B cell (primary cell): ENCODE results near the gene DAAM2. TPM values are rescaled to one million over a fixed set of nuclear protein-coding genes. Genes with fewer than 3 reads are reported as not detected.

Experiments
- ATAC-seq: fragments of 200-7000 bp; cut with Tn5 transposase; one replicate; pipeline ENCODE4 v1.10.0; 2021; ENCODE audit warnings: low read depth, mild to moderate bottlenecking, moderate number of reproducible peaks, moderate library complexity
- CTCF ChIA-PET: fragments of 350-600 bp; sonication (Branson Sonifier 250); formaldehyde crosslinking; loops from one replicate; lab custom pipeline; 2021; ENCODE audit warnings: antibody characterized with exemption, inconsistent platforms; lab: Charles Lee
- POLR2A ChIA-PET: fragments of 350-600 bp; sonication (Branson Sonifier 250); formaldehyde crosslinking; loops from one replicate; lab custom pipeline; 2021; ENCODE audit warnings: antibody characterized with exemption; lab: Charles Lee
- DNase-seq: peaks from one replicate; pipeline ENCODE4 v3.0.0; 2013
- H2AFZ ChIP-seq: 2 replicates; pipeline ENCODE4 v1.6.1; 2012; ENCODE audit warnings: mild to moderate bottlenecking, low read depth, low read length; ENCODE audit not compliant: insufficient read depth, poor library complexity, severe bottlenecking
- H3K27ac ChIP-seq, 2 donors: 1 replicate in 1 of 2; 2 replicates in 1 of 2; pipeline ENCODE4 v1.5.1; 2012 to 2013; ENCODE audit warnings: low read length in 2 of 2, mild to moderate bottlenecking in 2 of 2, moderate library complexity in 1 of 2
- H3K27me3 ChIP-seq, 4 experiments: fragments of 200-600 bp in 1 of 4; sonication (generic) in 1 of 4; replicated peaks in 1 of 4; 1 replicate in 2 of 4; 2 replicates in 2 of 4; pipeline versions ENCODE4 v1.6.1 to v1.7.0; 2013 to 2016; ENCODE audit warnings: low read length in 3 of 4, mild to moderate bottlenecking in 2 of 4, mixed read lengths in 1 of 4, moderate library complexity in 1 of 4; ENCODE audit not compliant: insufficient read depth in 4 of 4, control insufficient read depth in 3 of 4; ENCODE audit errors: control extremely low read depth in 1 of 4
- H3K36me3 ChIP-seq, 2 experiments: replicated peaks in 1 of 2; 1 replicate in 1 of 2; 2 replicates in 1 of 2; pipeline versions ENCODE4 v1.6.1 to v1.7.1; 2013; ENCODE audit warnings: low read length in 1 of 2; ENCODE audit not compliant: insufficient read depth in 2 of 2, control insufficient read depth in 1 of 2; ENCODE audit errors: control extremely low read depth in 1 of 2, extremely low read depth in 1 of 2
- H3K4me1 ChIP-seq, 2 donors: fragments of 200-600 bp in 1 of 2; sonication (generic) in 1 of 2; 1 replicate in 1 of 2; 2 replicates in 1 of 2; pipeline versions ENCODE4 v1.5.1 to v1.6.1; 2013 to 2017; ENCODE audit warnings: low read length in 2 of 2; ENCODE audit not compliant: control insufficient read depth in 2 of 2, insufficient read depth in 2 of 2
- H3K4me2 ChIP-seq: replicated peaks from 2 replicates; pipeline ENCODE3; 2012; ENCODE audit warnings: mild to moderate bottlenecking, low read depth, low read length; ENCODE audit not compliant: poor library complexity, severe bottlenecking
- H3K4me3 ChIP-seq, 5 experiments: fragments of 200-600 bp in 1 of 5; sonication (generic) in 1 of 5; 1 replicate in 3 of 5; 2 replicates in 2 of 5; pipeline versions ENCODE4 v1.5.1 to v1.7.0; 2011 to 2016; ENCODE audit warnings: low read length in 4 of 5, mild to moderate bottlenecking in 4 of 5, low read depth in 2 of 5, control low read depth in 1 of 5, moderate library complexity in 1 of 5; ENCODE audit not compliant: insufficient read depth in 1 of 5; ENCODE audit errors: control extremely low read depth in 1 of 5, extremely low read depth in 1 of 5
- H3K79me2 ChIP-seq: fragments of 200-600 bp; sonication (generic); one replicate; pipeline ENCODE4 v1.6.0; 2016; ENCODE audit warnings: low read length; ENCODE audit not compliant: control insufficient read depth, insufficient read depth
- H3K9ac ChIP-seq: fragments of 200-600 bp; sonication (generic); 2 replicates; pipeline ENCODE4 v1.6.1; 2017; ENCODE audit warnings: mild to moderate bottlenecking, low read length, moderate library complexity
- H3K9me3 ChIP-seq, 3 donors: one replicate each; pipeline versions ENCODE4 v1.6.1 to v1.7.1; 2013; ENCODE audit warnings: low read length in 2 of 3; ENCODE audit not compliant: control insufficient read depth in 2 of 3, insufficient read depth in 1 of 3; ENCODE audit errors: control extremely low read depth in 1 of 3
- H4K20me1 ChIP-seq: 2 replicates; pipeline ENCODE4 v1.6.0; 2012; ENCODE audit warnings: mild to moderate bottlenecking, low read length; ENCODE audit not compliant: insufficient read depth, control insufficient read depth, poor library complexity, severe bottlenecking
- H3K27ac Mint-ChIP-seq: one replicate; pipeline ENCODE4 v1.8.0; 2021; ENCODE audit warnings: mixed read lengths
- H3K27me3 Mint-ChIP-seq: one replicate; pipeline ENCODE4 v1.8.0; 2021; ENCODE audit warnings: mixed read lengths
- H3K4me1 Mint-ChIP-seq: one replicate; pipeline ENCODE4 v1.8.0; 2021; ENCODE audit warnings: mixed read lengths
- H3K4me3 Mint-ChIP-seq: one replicate; pipeline ENCODE4 v1.8.0; 2021; ENCODE audit warnings: mixed read lengths
- H3K9me3 Mint-ChIP-seq: one replicate; pipeline ENCODE4 v1.8.0; 2022; ENCODE audit warnings: mixed read lengths; ENCODE audit not compliant: insufficient read depth
- EZH2 ChIP-seq: IDR thresholded peaks from 2 replicates; pipeline ENCODE4 v1.6.1; 2012; ENCODE audit warnings: borderline replicate concordance, low read depth, mild to moderate bottlenecking, moderate library complexity, low read length; ENCODE audit not compliant: insufficient read depth, poor library complexity, severe bottlenecking
- WGBS: methylation state at CpG from one replicate; pipeline ENCODE4 v1.1.5; 2013; ENCODE audit warnings: missing lambda C conversion rate; ENCODE audit not compliant: insufficient coverage; 5-methylcytosine and 5-hydroxymethylcytosine counted together
- intact Hi-C: fragments of 100-400 bp; cut with micrococcal nuclease; formaldehyde crosslinking; loops from one replicate; pipeline ENCODE4 v1.10.0; 2022
- polyA plus RNA-seq: library from polyadenylated mRNA; depleted of rRNA; stranded (reverse); fragments of >200 nt; gene quantifications from 2 replicates; pipeline ENCODE4 v1.2.3, GENCODE V29; 2012
- total RNA-seq, 2 donors: library from RNA; stranded (reverse); fragments of 120-200 nt in 1 of 2; gene quantifications; 1 replicate in 1 of 2; 2 replicates in 1 of 2; pipeline versions ENCODE4 v1.2.3 to v1.2.4, GENCODE V29; 2013 to 2022
- TF ChIP-seq, protein P1 (sequence below): fragments of 200-600 bp; IDR thresholded peaks from one replicate; pipeline ENCODE4 v1.8.0; 2022; ENCODE audit warnings: antibody characterized with exemption, mild to moderate bottlenecking

Gene DAAM2
- total and polyA plus RNA-seq, 2 donors (not counting 1 experiment from before 2014, with no cell fraction given) = not detected

DNA sequence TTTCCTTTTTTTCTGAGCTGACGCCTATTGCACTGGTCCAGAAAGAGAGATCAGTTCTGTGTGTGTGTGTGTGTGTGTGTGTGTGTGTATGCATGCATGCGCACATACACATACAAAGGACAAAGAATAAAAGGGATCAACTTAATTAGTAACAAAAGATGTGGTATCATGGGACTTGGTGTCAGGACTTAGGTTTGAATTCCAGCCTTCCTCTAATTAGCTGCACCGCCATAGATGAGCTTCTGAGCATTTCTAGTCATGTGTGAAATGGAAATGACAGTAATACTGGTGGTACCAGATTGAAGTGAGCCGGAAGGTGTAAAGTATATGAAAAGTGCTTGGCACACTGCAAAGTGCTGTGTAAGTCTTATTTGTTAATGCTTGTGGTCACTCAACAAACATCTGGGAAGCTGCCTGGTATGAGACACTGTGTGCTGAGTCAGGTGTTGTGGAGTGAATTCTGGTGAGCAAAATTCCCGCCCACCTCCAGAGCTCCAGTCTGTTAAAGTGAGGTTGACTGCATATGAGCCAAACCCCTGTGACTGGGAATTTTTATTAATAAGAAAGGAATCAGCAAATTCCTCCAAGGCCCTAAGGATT is 12.4 kb downstream of the DAAM2 start:
- Mint-ChIP-seq H3K4me1 (no peaks in the 10 kb centered on the region), H3K9me3 (no peaks in the 10 kb centered on the region), H3K27me3 (peaks cover 19% of the 10 kb centered on the region), H3K4me3 (no peak overlapping the region), H3K27ac (no peak overlapping the region)
- intact Hi-C loops = no loop called here
- Histone ChIP-seq H3K79me2 (no peaks in the 10 kb centered on the region), H3K9ac (no peak overlapping the region), H3K27ac (no peak overlapping the region), H2AFZ (no peak overlapping the region), H3K36me3 (no peaks in the 10 kb centered on the region), H3K9me3 (no peaks in the 10 kb centered on the region), H3K4me2 (no peak overlapping the region), H3K4me3 (no peak overlapping the region), H3K27me3 (peaks cover 0 to 5% (median 2%) of the 10 kb centered on the region in 4 experiments), H4K20me1 (no peaks in the 10 kb centered on the region), H3K4me1 (no peaks in the 10 kb centered on the region)
- ChIA-PET CTCF (no interaction called here), POLR2A (no interaction called here)
- DNase-seq (no peak), ATAC-seq (no peak)
- WGBS = 88% methylated on average over 1 of the region's 5 CpGs
- no peak for TF ChIP-seq EZH2
- TF ChIP-seq, protein P1, sequence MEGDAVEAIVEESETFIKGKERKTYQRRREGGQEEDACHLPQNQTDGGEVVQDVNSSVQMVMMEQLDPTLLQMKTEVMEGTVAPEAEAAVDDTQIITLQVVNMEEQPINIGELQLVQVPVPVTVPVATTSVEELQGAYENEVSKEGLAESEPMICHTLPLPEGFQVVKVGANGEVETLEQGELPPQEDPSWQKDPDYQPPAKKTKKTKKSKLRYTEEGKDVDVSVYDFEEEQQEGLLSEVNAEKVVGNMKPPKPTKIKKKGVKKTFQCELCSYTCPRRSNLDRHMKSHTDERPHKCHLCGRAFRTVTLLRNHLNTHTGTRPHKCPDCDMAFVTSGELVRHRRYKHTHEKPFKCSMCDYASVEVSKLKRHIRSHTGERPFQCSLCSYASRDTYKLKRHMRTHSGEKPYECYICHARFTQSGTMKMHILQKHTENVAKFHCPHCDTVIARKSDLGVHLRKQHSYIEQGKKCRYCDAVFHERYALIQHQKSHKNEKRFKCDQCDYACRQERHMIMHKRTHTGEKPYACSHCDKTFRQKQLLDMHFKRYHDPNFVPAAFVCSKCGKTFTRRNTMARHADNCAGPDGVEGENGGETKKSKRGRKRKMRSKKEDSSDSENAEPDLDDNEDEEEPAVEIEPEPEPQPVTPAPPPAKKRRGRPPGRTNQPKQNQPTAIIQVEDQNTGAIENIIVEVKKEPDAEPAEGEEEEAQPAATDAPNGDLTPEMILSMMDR = no peak

DNA sequence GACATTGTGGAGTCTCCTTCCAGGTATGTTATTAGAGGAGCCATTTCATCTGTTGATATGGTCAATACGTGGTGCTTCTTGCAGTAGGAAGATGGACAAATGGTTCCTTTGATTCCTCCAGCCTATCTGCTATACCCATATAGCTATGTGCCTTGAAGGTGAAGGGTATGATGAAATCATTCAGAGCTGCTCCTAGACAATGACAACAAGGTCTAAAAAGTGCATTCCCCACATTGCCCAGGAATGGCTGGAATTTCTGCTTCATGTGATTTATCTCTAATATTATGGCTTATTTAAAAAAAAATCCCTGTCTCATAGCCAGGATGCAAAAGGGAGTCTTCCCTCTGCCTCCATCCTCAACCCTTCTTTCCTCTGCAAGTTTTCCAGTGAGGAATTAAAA is 14.1 kb downstream of the DAAM2 start:
- Mint-ChIP-seq H3K27ac (no peak overlapping the region), H3K4me1 (no peaks in the 10 kb centered on the region), H3K9me3 (no peaks in the 10 kb centered on the region), H3K27me3 (peaks cover 25% of the 10 kb centered on the region), H3K4me3 (no peak overlapping the region)
- Histone ChIP-seq H3K79me2 (no peaks in the 10 kb centered on the region), H3K9me3 (no peaks in the 10 kb centered on the region), H3K4me1 (no peaks in the 10 kb centered on the region), H3K27ac (no peak overlapping the region), H3K36me3 (no peaks in the 10 kb centered on the region), H3K9ac (no peak overlapping the region), H3K27me3 (peaks cover 0 to 5% (median 2%) of the 10 kb centered on the region in 4 experiments), H2AFZ (no peak overlapping the region), H3K4me2 (no peak overlapping the region), H4K20me1 (no peaks in the 10 kb centered on the region), H3K4me3 (no peak overlapping the region)
- ATAC-seq (no peak), DNase-seq (no peak)
- TF ChIP-seq EZH2 = no peak
- TF ChIP-seq, protein P1 = no peak
- no CpG with 5 or more reads among the region's 1 CpG for WGBS
- intact Hi-C loops = no loop called here
- ChIA-PET CTCF (no interaction called here), POLR2A (no interaction called here)
